ENCODE measurements around the gene MEIS2.

MEIS2 gene

GRCh38 chr15:36867436-36867835 is 232.9 kb downstream of the MEIS2 start:
- no peak for DNase-seq

DNA sequence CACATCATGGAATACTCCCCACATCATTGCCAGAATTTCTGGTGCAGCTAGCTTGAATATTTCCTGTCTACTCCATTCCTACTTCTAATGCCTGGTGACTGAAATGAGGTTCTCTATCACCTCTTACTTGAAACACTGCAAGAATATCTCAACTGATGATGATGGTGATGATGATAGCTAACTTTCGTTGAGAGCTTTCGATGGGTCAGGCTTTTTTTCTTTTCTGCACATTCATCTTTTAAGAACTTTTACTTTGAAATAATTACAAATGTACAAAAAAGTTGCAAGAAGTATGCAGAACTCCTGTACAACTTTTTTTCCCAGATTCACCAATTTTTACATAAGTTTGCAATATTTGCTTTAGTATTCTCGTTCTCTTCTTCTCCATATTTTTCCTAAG is 233.5 kb downstream of the MEIS2 start:
- DNase-seq: no peak

- no peak for DNase-seq
These were observed 236.8 kb downstream of the MEIS2 start for GRCh38 chr15:36863570-36863969.

GRCh38 chr15:36860792-36861191 is 239.6 kb downstream of the MEIS2 start:
- no peak for DNase-seq

- no peak for DNase-seq
These were observed 241.9 kb downstream of the MEIS2 start for GRCh38 chr15:36858423-36858822.

GRCh38 chr15:36856339-36856973 is 243.9 kb downstream of the MEIS2 start:
- no peak for DNase-seq

- DNase-seq: no peak
These were observed 249.5 kb downstream of the MEIS2 start for GRCh38 chr15:36850864-36851263.

GRCh38 chr15:36845270-36845669 is 255.1 kb downstream of the MEIS2 start:
- no peak for DNase-seq

DNA sequence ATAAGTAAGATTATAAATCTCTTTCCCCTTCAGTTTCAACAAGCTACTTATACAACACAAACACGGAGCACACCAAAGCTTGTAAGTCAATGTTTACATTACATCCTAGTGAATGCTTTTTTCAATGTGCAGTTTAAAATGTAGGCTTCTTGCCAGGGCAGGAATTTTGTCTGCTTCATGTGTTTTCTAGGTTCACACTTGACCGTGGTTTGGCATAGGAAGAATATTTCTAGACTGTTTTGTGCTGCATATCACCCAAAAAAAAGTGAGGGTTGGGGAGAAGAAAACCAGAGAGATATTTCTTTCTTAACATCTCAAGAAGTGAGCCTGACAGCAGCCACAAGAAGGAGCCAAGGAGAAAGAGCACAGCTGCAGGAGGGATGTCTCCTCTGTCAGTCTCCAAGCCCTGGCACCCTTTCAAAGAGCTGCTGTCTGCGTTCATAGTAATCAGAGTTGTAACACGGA is 255.8 kb downstream of the MEIS2 start:
- DNase-seq: no peak

GRCh38 chr15:36843822-36844221 is 256.5 kb downstream of the MEIS2 start:
- DNase-seq: no peak

GRCh38 chr15:36841193-36841592 is 259.2 kb downstream of the MEIS2 start:
- no peak for DNase-seq

All from SW 1271 (cell line).